ENCODE results near the gene KCNJ14. TPM values are rescaled to one million over a fixed set of nuclear protein-coding genes. Genes with fewer than 3 reads are reported as not detected.

KCNJ14 gene
- total and polyA plus RNA-seq, 2 of the 8 experiments (the other 6 are each of a cell fraction or from before 2014, with no cell fraction given) = 0.45 to 0.89 TPM

DNA sequence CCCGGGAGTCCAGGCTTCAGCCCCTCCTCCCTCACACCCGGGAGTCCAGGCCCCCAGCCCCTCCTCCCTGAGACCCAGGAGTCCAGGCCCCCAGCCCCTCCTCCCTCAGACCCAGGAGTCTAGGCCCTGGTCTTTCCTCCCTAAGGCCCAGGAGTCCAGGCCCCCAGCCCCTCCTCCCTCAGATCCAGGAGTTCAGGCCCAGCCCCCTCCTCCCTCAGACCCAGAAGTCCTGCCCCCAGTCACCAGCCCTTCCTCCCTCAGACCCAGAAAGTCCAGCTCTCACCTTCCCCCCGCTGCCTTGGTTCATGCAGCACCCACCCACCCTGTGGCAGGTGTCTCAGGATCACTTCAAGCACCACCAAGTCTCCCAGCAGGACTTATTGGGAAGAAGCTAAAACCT is 27.9 kb downstream of the KCNJ14 start:
- CTCF ChIA-PET (ENCODE audit: partially characterized antibody) = no interaction called here

More for the DNA sequence above, 27.9 kb downstream of the KCNJ14 start:
- no peak overlapping the region for H2AK5ac ChIP-seq (ENCODE audit: low read depth, low read length)
- DNase-seq (ENCODE audit: low read depth in 1 of 2, low spot score in 2 of 2) (no peak), FAIRE-seq (no peak)
- no peak overlapping the region for H3K9ac ChIP-seq (replicated peaks in 1 of 4; ENCODE audit: extremely low read depth in 1 of 4, low read depth in 3 of 4, low read length in 3 of 4)
- peaks cover 0 to 5% (median 3%) of the 10 kb centered on the region in 4 experiments; a peak in 3 of 7 replicates for H3K27me3 ChIP-seq (replicated peaks in 1 of 4; ENCODE audit: control insufficient read depth in 3 of 4, extremely low read depth in 1 of 4, insufficient read depth in 3 of 4, low read length in 3 of 4)
- H3K27ac ChIP-seq (ENCODE audit: low read depth, low read length) = no peak overlapping the region
- H4K91ac ChIP-seq (replicated peaks; ENCODE audit: insufficient read length, low read length) = no peak overlapping the region
- peaks cover 0 to 1% (median 0%) of the 10 kb centered on the region in 4 experiments; a peak in 1 of 7 replicates for H3K4me1 ChIP-seq (replicated peaks in 1 of 4; ENCODE audit: control insufficient read depth in 3 of 4, insufficient read depth in 4 of 4, low read length in 3 of 4)
- H3K56ac ChIP-seq (replicated peaks; ENCODE audit: insufficient read length, low read depth, low read length) = no peak overlapping the region
- H4K5ac ChIP-seq (ENCODE audit: insufficient read length, low read depth, low read length) = no peak overlapping the region
- peaks cover 0 to 21% (median 5%) of the 10 kb centered on the region in 4 experiments; a peak in 5 of 8 replicates for H3K36me3 ChIP-seq (ENCODE audit: control insufficient read depth in 2 of 4, insufficient read depth in 4 of 4, low read length in 3 of 4)
- no peak overlapping the region for H2BK120ac ChIP-seq (replicated peaks; ENCODE audit: low read depth, low read length)
- H3K4me2 ChIP-seq (ENCODE audit: insufficient read depth in 1 of 2, low read depth in 2 of 2, low read length in 2 of 2) = no peak overlapping the region
- no peak overlapping the region for H2BK12ac ChIP-seq (ENCODE audit: low read depth, low read length)
- no peak overlapping the region for H2BK5ac ChIP-seq (ENCODE audit: low read depth, low read length)
- H3K4me3 ChIP-seq (ENCODE audit: extremely low read depth in 1 of 4, insufficient read depth in 2 of 4, low read depth in 3 of 4, low read length in 4 of 4) = no peak overlapping the region
- 100% methylated on average over 1 of the region's 3 CpGs; no CpG with 5 or more reads in 1 of the 2 experiments for WGBS, 2 experiments (ENCODE audit: extremely low coverage in 1 of 2, insufficient coverage in 1 of 2, insufficient read length in 1 of 2, insufficient replicate concordance in 2 of 2, low coverage in 1 of 2, low lambda C conversion rate in 2 of 2, missing lambda C conversion rate in 1 of 2)
- H3K14ac ChIP-seq (ENCODE audit: insufficient read length) = no peak overlapping the region
- H3K23me2 ChIP-seq (ENCODE audit: low read depth, low read length) = peaks cover 2% of the 10 kb centered on the region; the same call in 1 of the 2 replicates
- no peak overlapping the region for H4K8ac ChIP-seq (ENCODE audit: extremely low read depth, insufficient read depth, low read length)
- H3K9me3 ChIP-seq (ENCODE audit: insufficient read depth in 2 of 2, low read depth in 1 of 2, low read length in 1 of 2) = no peaks in the 10 kb centered on the region
- H3K18ac ChIP-seq (ENCODE audit: extremely low read depth, low read length) = no peak overlapping the region
- POLR2A ChIA-PET (ENCODE audit: partially characterized antibody) = interaction anchor here (0.8 to 2.2 kb wide), 12 partner anchors 9 to 108 kb away, joined by 3 to 13 read pairs (median 3); no protein-coding TSS in a partner anchor
- H3K79me1 ChIP-seq (ENCODE audit: low read depth, low read length) = no peaks in the 10 kb centered on the region; the same call in 1 of the 2 replicates
- no peak overlapping the region for H2BK15ac ChIP-seq (ENCODE audit: low read length)
- TF ChIP-seq SUZ12 (IDR thresholded peaks at IDR 0.05; ENCODE audit: low read length) (no peak), YY1 (IDR thresholded peaks at IDR 0.05; ENCODE audit: low read depth, low read length) (no peak), FOSL1 (IDR thresholded peaks at IDR 0.05; ENCODE audit: insufficient read depth, low read depth, low read length) (no peak), ASH2L (IDR thresholded peaks at IDR 0.05; ENCODE audit: low read length) (no peak), RBBP5 (IDR thresholded peaks at IDR 0.05; ENCODE audit: borderline replicate concordance, low read depth, low read length) (no peak), HDAC6 (IDR thresholded peaks at IDR 0.05; ENCODE audit: low read depth, low read length) (no peak), NANOG (IDR thresholded peaks at IDR 0.05; ENCODE audit: insufficient read depth, low read depth, low read length, poor library complexity, severe bottlenecking) (no peak), POLR2A (IDR thresholded peaks at IDR 0.05; ENCODE audit: control extremely low read depth in 1 of 2, low read depth in 2 of 2, low read length in 2 of 2) (no peak), SAP30 (IDR thresholded peaks at IDR 0.05; ENCODE audit: insufficient read depth, insufficient replicate concordance, low read length) (no peak), HDAC2 (IDR thresholded peaks at IDR 0.05; ENCODE audit: borderline replicate concordance in 1 of 2, low read depth in 2 of 2, low read length in 2 of 2) (no peak), TAF1 (IDR thresholded peaks at IDR 0.05; ENCODE audit: low read depth, low read length) (no peak), BRCA1 (IDR thresholded peaks at IDR 0.05; ENCODE audit: low read depth, low read length) (no peak), CBX5 (IDR thresholded peaks at IDR 0.05; ENCODE audit: low read depth, low read length) (no peak)
- no peak overlapping the region for H2BK20ac ChIP-seq (ENCODE audit: low read length)
- H2AFZ ChIP-seq (ENCODE audit: low read length) = no peak overlapping the region
- H3K79me2 ChIP-seq (ENCODE audit: control insufficient read depth in 1 of 2, insufficient read depth in 2 of 2, low read length in 2 of 2) = no peaks in the 10 kb centered on the region
- peaks cover 5 to 7% of the 10 kb centered on the region in 2 experiments for H4K20me1 ChIP-seq (replicated peaks in 1 of 2; ENCODE audit: control insufficient read depth in 1 of 2, insufficient read depth in 2 of 2, low read length in 2 of 2)
- H3K23ac ChIP-seq (ENCODE audit: insufficient read length) = no peak overlapping the region
- no peak overlapping the region for H3K4ac ChIP-seq (replicated peaks; ENCODE audit: insufficient read length, low read depth, low read length)

All from H1 (cell line).